C4-2B (cell line): ENCODE data around the gene CCNY.

ENCODE experiments used
- CTCF ChIP-seq: fragments of 450-650 bp; conservative IDR thresholded peaks from 2 replicates; pipeline ENCODE4 v1.5.1; 2017; ENCODE audit warnings: mild to moderate bottlenecking
- ZFX ChIP-seq: fragments of 450-650 bp; IDR thresholded peaks from 2 replicates; pipeline ENCODE4 v1.6.1; 2017

GRCh38 chr10:35386594-35387174, 50.4 kb downstream of the CCNY start:
- TF ChIP-seq CTCF (no peak), ZFX (no peak)
